AG04450 (cell line): Measurements from ENCODE around the gene NINL. TPM values are rescaled to one million over a fixed set of nuclear protein-coding genes. Genes with fewer than 3 reads are reported as not detected.

ENCODE experiments used
- CTCF ChIA-PET: fragments of 300-600, 350-600 bp; formaldehyde crosslinking; extraction: SDS; loops from one replicate; lab custom pipeline; 2022; ENCODE audit warnings: antibody characterized with exemption, inconsistent platforms; lab: Charles Lee
- POLR2A ChIA-PET: fragments of 350-600 bp; formaldehyde crosslinking; extraction: SDS; loops from one replicate; lab custom pipeline; 2021; ENCODE audit warnings: antibody characterized with exemption, inconsistent platforms; lab: Yijun Ruan, JAX
- DNase-seq: peaks from one replicate; pipeline ENCODE4 v3.0.0-alpha.2; 2011; ENCODE audit warnings: low read depth, low spot score
- H3K27ac ChIP-seq: one replicate; pipeline ENCODE4 v1.5.1; 2012; ENCODE audit warnings: low read depth, low read length, control low read depth
- H3K27me3 ChIP-seq: one replicate; pipeline ENCODE4 v1.6.0; 2012; ENCODE audit warnings: low read length; ENCODE audit not compliant: control insufficient read depth, insufficient read depth
- H3K4me3 ChIP-seq: 2 replicates; pipeline ENCODE4 v1.5.1; 2011; ENCODE audit warnings: mild to moderate bottlenecking, low read depth, low read length, control low read depth
- H3K9me3 ChIP-seq: 2 replicates; pipeline ENCODE4 v1.5.1; 2012; ENCODE audit warnings: low read length; ENCODE audit not compliant: control insufficient read depth, insufficient read depth
- CTCF ChIP-seq: IDR thresholded peaks from 2 replicates; pipeline ENCODE4 v1.5.1; 2011; ENCODE audit warnings: low read depth, low read length, control low read depth, inconsistent platforms
- polyA plus RNA-seq: library from polyadenylated mRNA; depleted of rRNA; stranded (reverse); fragments of >200 nt; gene quantifications from 2 replicates; pipeline ENCODE4 v1.2.3, GENCODE V29; 2011

The NINL gene
- polyA plus RNA-seq, 1 experiment, result 10.4 TPM

DNA sequence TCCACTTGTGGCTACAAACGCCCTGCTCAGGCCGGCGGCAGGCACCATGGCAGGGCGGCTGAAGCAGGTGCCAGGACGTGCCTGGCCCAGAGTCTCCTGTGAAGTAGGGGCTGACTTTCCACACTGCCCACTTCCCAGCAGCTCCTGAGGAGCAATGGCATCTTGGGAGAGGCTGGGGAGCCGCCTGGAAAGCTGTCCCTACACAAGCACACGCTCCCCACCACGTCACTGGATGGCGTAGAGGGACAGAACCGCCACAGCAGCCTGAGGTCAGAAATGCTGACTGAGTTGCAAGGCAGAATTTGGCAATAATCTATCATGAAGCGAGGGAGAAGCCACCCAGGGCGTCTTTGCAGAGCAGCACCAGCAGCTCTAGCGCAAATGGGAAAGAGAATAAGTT is 86.3 kb downstream of the NINL start:
- H3K27ac ChIP-seq, result no peak overlapping the region
- ChIA-PET POLR2A (no interaction called here), CTCF (no interaction called here)
- no peak for DNase-seq
- no peak for TF ChIP-seq CTCF
- H3K27me3 ChIP-seq, result no peaks in the 10 kb centered on the region
- H3K4me3 ChIP-seq, result no peak overlapping the region
- H3K9me3 ChIP-seq, result no peaks in the 10 kb centered on the region

GRCh38 chr20:25498280-25498606 is 87.1 kb downstream of the NINL start:
- Histone ChIP-seq H3K27ac (no peak overlapping the region), H3K4me3 (no peak overlapping the region), H3K27me3 (no peaks in the 10 kb centered on the region), H3K9me3 (no peaks in the 10 kb centered on the region)
- ChIA-PET CTCF (no interaction called here), POLR2A (no interaction called here)
- no peak for DNase-seq
- no peak for TF ChIP-seq CTCF

- CTCF ChIA-PET, result no interaction called here
- POLR2A ChIA-PET, result no interaction called here
- TF ChIP-seq CTCF, result no peak
- H3K4me3 ChIP-seq, result no peak overlapping the region
- no peak overlapping the region for H3K27ac ChIP-seq
- no peak for DNase-seq
- no peaks in the 10 kb centered on the region for H3K27me3 ChIP-seq
- H3K9me3 ChIP-seq, result no peaks in the 10 kb centered on the region
Observed at GRCh38 chr20:25497586-25498279, 87.6 kb downstream of the NINL start.

GRCh38 chr20:25496968-25497401 is 88.3 kb downstream of the NINL start:
- Histone ChIP-seq H3K27me3 (no peaks in the 10 kb centered on the region), H3K9me3 (no peaks in the 10 kb centered on the region), H3K27ac (no peak overlapping the region), H3K4me3 (no peak overlapping the region)
- DNase-seq, result no peak
- ChIA-PET CTCF (no interaction called here), POLR2A (no interaction called here)
- TF ChIP-seq CTCF, result no peak

GRCh38 chr20:25496165-25496967 is 89.0 kb downstream of the NINL start:
- Histone ChIP-seq H3K4me3 (no peak overlapping the region), H3K9me3 (no peaks in the 10 kb centered on the region), H3K27ac (no peak overlapping the region), H3K27me3 (no peaks in the 10 kb centered on the region)
- POLR2A ChIA-PET, result no interaction called here
- TF ChIP-seq CTCF, result no peak
- no peak for DNase-seq
- CTCF ChIA-PET, result no interaction called here
